PC-3 (cell line): ENCODE measurements around the gene FXYD3.

Experiments used
- EZH2 ChIP-seq: fragments of 300-600 bp; sonication (generic); IDR thresholded peaks from one replicate; pipeline ENCODE4 v1.6.1; 2017; ENCODE audit warnings: antibody characterized with exemption, mild to moderate bottlenecking, low read length; ENCODE audit not compliant: unreplicated experiment
- EZH2phosphoT487 ChIP-seq: fragments of 300-600 bp; sonication (generic); IDR thresholded peaks from 2 replicates; pipeline ENCODE4 v1.6.1; 2018; ENCODE audit warnings: mild to moderate bottlenecking, antibody characterized with exemption, low read length, borderline replicate concordance
- TF ChIP-seq, protein P1 (sequence below): fragments of 300-600 bp; sonication (generic); conservative IDR thresholded peaks from 2 replicates; pipeline ENCODE4 v1.5.1; 2017; ENCODE audit warnings: antibody characterized with exemption, low read depth, mild to moderate bottlenecking, low read length

DNA sequence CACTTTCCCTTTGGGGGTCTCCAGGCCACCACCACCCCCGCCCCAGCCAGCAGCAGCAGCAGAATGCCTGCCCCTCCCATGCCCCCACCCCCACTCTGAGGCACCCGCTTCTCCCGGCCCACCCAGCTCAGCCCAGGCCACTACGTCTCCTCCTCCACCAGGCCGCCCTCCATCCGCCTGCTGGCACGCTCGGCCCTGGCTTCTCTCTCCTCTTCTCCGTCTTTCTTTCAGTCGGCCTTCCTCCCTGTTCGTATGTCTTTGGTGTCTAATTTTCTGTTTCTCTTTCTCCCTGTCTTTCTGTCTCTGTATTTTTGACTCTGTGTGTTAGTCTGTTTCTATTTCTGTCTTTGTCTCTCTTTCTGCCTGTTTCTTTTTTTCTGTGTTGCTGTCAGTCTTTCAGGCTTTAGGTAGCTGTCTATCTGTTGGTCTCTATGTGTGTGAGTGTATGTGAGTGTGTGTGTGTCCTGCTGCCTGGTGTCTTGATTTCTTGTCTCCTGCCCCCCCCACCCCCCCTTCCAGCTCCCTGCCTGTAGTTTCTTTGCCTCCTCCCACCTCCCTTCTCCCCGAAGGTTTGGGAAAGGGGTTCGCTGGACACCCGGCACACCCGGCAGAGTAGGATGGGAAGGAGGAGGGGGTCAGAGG lies 19.1 kb downstream of the FXYD3 start, which contains the start of gene LGI4:
- TF ChIP-seq, protein P1, sequence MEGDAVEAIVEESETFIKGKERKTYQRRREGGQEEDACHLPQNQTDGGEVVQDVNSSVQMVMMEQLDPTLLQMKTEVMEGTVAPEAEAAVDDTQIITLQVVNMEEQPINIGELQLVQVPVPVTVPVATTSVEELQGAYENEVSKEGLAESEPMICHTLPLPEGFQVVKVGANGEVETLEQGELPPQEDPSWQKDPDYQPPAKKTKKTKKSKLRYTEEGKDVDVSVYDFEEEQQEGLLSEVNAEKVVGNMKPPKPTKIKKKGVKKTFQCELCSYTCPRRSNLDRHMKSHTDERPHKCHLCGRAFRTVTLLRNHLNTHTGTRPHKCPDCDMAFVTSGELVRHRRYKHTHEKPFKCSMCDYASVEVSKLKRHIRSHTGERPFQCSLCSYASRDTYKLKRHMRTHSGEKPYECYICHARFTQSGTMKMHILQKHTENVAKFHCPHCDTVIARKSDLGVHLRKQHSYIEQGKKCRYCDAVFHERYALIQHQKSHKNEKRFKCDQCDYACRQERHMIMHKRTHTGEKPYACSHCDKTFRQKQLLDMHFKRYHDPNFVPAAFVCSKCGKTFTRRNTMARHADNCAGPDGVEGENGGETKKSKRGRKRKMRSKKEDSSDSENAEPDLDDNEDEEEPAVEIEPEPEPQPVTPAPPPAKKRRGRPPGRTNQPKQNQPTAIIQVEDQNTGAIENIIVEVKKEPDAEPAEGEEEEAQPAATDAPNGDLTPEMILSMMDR: no peak
- TF ChIP-seq EZH2 (no peak), EZH2phosphoT487 (no peak)
